Measurements from ENCODE around the gene PSMA7. TPM values are rescaled to one million over a fixed set of nuclear protein-coding genes. Genes with fewer than 3 reads are reported as not detected.

Gene PSMA7
- polyA plus RNA-seq, 1 donor (not counting 4 experiments of a cell fraction or from before 2014, with no cell fraction given): 383 TPM

- no peak overlapping the region for H3K9ac ChIP-seq (ENCODE audit: control insufficient read depth, extremely low read depth, insufficient read depth, low read length)
- H3K36me3 ChIP-seq (ENCODE audit: control insufficient read depth in 2 of 2, extremely low read depth in 1 of 2, insufficient read depth in 2 of 2, low read length in 2 of 2): no peaks in the 10 kb centered on the region
- DNase-seq (ENCODE audit: low read depth, low spot score) (no peak), FAIRE-seq (no peak)
- H2AFZ ChIP-seq (ENCODE audit: control insufficient read depth, low read length): no peak overlapping the region
- peaks cover 8% of the 10 kb centered on the region for H4K20me1 ChIP-seq (ENCODE audit: control insufficient read depth, extremely low read depth, insufficient read depth, low read length)
- no peak overlapping the region for H3K4me2 ChIP-seq (ENCODE audit: control insufficient read depth, extremely low read depth, insufficient read depth, low read depth, low read length)
- H3K79me2 ChIP-seq (ENCODE audit: control insufficient read depth, insufficient read depth, low read length): peaks cover 8% of the 10 kb centered on the region
- H3K9me3 ChIP-seq (ENCODE audit: control insufficient read depth, low read depth, low read length): no peaks in the 10 kb centered on the region
- dilution Hi-C loops (cut with MboI; ENCODE audit: extremely low pct_ligation_motif_present, low sequenced_read_pairs): no loop called here
- H3K27me3 ChIP-seq (ENCODE audit: control insufficient read depth, extremely low read depth, insufficient read depth, low read length): peaks cover 34% of the 10 kb centered on the region
- TF ChIP-seq, protein P1, sequence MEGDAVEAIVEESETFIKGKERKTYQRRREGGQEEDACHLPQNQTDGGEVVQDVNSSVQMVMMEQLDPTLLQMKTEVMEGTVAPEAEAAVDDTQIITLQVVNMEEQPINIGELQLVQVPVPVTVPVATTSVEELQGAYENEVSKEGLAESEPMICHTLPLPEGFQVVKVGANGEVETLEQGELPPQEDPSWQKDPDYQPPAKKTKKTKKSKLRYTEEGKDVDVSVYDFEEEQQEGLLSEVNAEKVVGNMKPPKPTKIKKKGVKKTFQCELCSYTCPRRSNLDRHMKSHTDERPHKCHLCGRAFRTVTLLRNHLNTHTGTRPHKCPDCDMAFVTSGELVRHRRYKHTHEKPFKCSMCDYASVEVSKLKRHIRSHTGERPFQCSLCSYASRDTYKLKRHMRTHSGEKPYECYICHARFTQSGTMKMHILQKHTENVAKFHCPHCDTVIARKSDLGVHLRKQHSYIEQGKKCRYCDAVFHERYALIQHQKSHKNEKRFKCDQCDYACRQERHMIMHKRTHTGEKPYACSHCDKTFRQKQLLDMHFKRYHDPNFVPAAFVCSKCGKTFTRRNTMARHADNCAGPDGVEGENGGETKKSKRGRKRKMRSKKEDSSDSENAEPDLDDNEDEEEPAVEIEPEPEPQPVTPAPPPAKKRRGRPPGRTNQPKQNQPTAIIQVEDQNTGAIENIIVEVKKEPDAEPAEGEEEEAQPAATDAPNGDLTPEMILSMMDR (optimal IDR thresholded peaks at IDR 0.05 in 1 of 3, IDR thresholded peaks at IDR 0.05 in 1 of 3, conservative IDR thresholded peaks at IDR 0.05 in 1 of 3; ENCODE audit: extremely low read depth in 1 of 3, insufficient read depth in 2 of 3, low read length in 3 of 3): no peak
- TF ChIP-seq EZH2 (IDR thresholded peaks at IDR 0.05; ENCODE audit: low read length): no peak
- no peak overlapping the region for H3K4me3 ChIP-seq (ENCODE audit: control insufficient read depth in 2 of 3, extremely low read depth in 1 of 3, insufficient read depth in 2 of 3, low read depth in 1 of 3, low read length in 3 of 3)
- peaks cover 8% of the 10 kb centered on the region for H3K4me1 ChIP-seq (ENCODE audit: control insufficient read depth, extremely low read depth, insufficient read depth, low read length)
- no peaks in the 10 kb centered on the region for H3K9me1 ChIP-seq (ENCODE audit: control insufficient read depth, extremely low read depth, insufficient read depth, low read length)
- no peak overlapping the region for H3K27ac ChIP-seq (ENCODE audit: control insufficient read depth, insufficient read depth, low read length)
Observed at GRCh38 chr20:62119115-62119514, 24.1 kb downstream of the PSMA7 start.

DNA sequence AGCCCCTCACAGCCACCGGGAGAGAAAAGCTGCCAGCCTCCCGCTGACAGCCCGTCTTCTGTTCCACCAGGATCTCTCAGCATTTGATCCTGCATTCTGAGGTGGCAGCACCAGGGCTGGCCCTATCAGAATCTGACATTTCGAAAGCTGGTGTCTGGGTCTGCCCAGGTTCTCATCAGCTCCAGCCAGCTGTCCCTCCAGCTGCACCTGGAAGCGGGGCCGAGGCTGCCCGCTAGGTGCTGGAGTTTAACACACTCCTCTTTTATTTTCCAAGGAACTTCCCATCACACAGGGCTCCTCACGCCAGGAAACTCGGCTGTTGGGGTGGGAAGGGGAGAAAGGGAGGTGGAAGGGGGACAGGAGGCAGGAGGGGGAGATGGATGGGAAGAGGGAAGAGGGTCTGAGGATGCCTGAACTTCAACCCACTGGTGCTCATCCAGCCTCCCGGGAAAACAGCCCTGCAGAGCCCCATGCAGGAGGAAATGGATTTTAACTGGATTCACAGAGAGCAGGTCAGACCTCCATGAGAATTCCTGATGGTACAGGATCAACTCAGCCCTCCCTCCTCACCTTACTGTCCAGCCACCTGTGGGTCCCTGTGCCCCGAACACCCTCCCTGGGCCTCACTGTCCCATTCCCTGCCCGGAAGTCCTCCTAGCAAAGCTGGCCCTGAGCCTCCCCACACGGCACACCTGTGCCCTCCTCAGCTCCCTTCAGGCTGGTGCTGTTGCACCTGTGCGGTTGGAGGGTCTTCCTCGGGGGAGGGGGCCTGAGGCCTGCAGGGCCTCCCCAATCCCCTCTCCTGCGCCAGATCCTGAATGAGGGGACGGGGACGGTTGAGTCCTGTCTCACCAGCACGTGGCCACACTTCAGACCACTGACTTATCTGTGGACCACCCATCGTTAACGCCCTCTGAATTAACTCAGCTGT lies 24.8 kb downstream of the PSMA7 start:
- no peak for FAIRE-seq
- Histone ChIP-seq H3K36me3 (ENCODE audit: control insufficient read depth in 2 of 2, extremely low read depth in 1 of 2, insufficient read depth in 2 of 2, low read length in 2 of 2) (no peaks in the 10 kb centered on the region), H3K9ac (ENCODE audit: control insufficient read depth, extremely low read depth, insufficient read depth, low read length) (no peak overlapping the region), H3K4me3 (ENCODE audit: control insufficient read depth in 2 of 3, extremely low read depth in 1 of 3, insufficient read depth in 2 of 3, low read depth in 1 of 3, low read length in 3 of 3) (no peak overlapping the region), H3K79me2 (ENCODE audit: control insufficient read depth, insufficient read depth, low read length) (peaks cover 2% of the 10 kb centered on the region), H3K9me3 (ENCODE audit: control insufficient read depth, low read depth, low read length) (peaks cover 2% of the 10 kb centered on the region), H3K4me1 (ENCODE audit: control insufficient read depth, extremely low read depth, insufficient read depth, low read length) (peaks cover 3% of the 10 kb centered on the region), H3K4me2 (ENCODE audit: control insufficient read depth, extremely low read depth, insufficient read depth, low read depth, low read length) (no peak overlapping the region), H3K9me1 (ENCODE audit: control insufficient read depth, extremely low read depth, insufficient read depth, low read length) (no peaks in the 10 kb centered on the region), H4K20me1 (ENCODE audit: control insufficient read depth, extremely low read depth, insufficient read depth, low read length) (peaks cover under 1% of the 10 kb centered on the region), H3K27me3 (ENCODE audit: control insufficient read depth, extremely low read depth, insufficient read depth, low read length) (peaks cover 37% of the 10 kb centered on the region), H2AFZ (ENCODE audit: control insufficient read depth, low read length) (no peak overlapping the region), H3K27ac (ENCODE audit: control insufficient read depth, insufficient read depth, low read length) (no peak overlapping the region)
- no peak for DNase-seq (ENCODE audit: low read depth, low spot score)
- dilution Hi-C loops (cut with MboI; ENCODE audit: extremely low pct_ligation_motif_present, low sequenced_read_pairs): no loop called here
- TF ChIP-seq, protein P1 (optimal IDR thresholded peaks at IDR 0.05 in 1 of 3, IDR thresholded peaks at IDR 0.05 in 1 of 3, conservative IDR thresholded peaks at IDR 0.05 in 1 of 3; ENCODE audit: extremely low read depth in 1 of 3, insufficient read depth in 2 of 3, low read length in 3 of 3): no peak

All from keratinocyte (primary cell).